Mucosa of rectum (tissue), 2 donors: ENCODE results near the gene GNG2.

Source experiments
- H3K27ac ChIP-seq, 2 donors: one replicate each; pipeline ENCODE4 v1.7.0; 2013; ENCODE audit warnings: inconsistent platforms in 2 of 2, low read depth in 2 of 2, low read length in 2 of 2
- H3K27me3 ChIP-seq, 2 donors: one replicate each; pipeline ENCODE4 v1.7.0; 2013; ENCODE audit warnings: low read length in 2 of 2; ENCODE audit not compliant: control insufficient read depth in 2 of 2, insufficient read depth in 2 of 2
- H3K36me3 ChIP-seq, 2 donors: one replicate each; pipeline ENCODE4 v1.7.0; 2013; ENCODE audit warnings: low read length in 2 of 2; ENCODE audit not compliant: control insufficient read depth in 2 of 2, insufficient read depth in 2 of 2
- H3K4me1 ChIP-seq, 2 donors: one replicate each; pipeline ENCODE4 v1.7.0; 2013; ENCODE audit warnings: low read length in 2 of 2, mild to moderate bottlenecking in 1 of 2; ENCODE audit not compliant: control insufficient read depth in 2 of 2, insufficient read depth in 2 of 2
- H3K4me3 ChIP-seq, 2 donors: one replicate each; pipeline ENCODE4 v1.7.0; 2013; ENCODE audit warnings: low read length in 2 of 2
- H3K9ac ChIP-seq, 2 donors: one replicate each; pipeline ENCODE4 v1.7.0; 2013; ENCODE audit warnings: low read length in 2 of 2, low read depth in 1 of 2, mild to moderate bottlenecking in 1 of 2
- H3K9me3 ChIP-seq, 2 donors: one replicate each; pipeline ENCODE4 v1.7.0; 2013; ENCODE audit warnings: low read length in 2 of 2; ENCODE audit not compliant: control insufficient read depth in 2 of 2
- donor health status: healthy.
- donor health status: Normal muscosa, but diverticular disease.

The GNG2 gene

GRCh38 chr14:52000696-52001095 is 140.3 kb downstream of the GNG2 start:
- no peaks in the 10 kb centered on the region for H3K9me3 ChIP-seq
- H3K9ac ChIP-seq = no peak overlapping the region
- no peak overlapping the region for H3K27ac ChIP-seq
- H3K4me1 ChIP-seq = no peaks in the 10 kb centered on the region
- no peaks in the 10 kb centered on the region for H3K27me3 ChIP-seq
- H3K36me3 ChIP-seq = peaks cover 47 to 52% of the 10 kb centered on the region in 2 donors
- no peak overlapping the region for H3K4me3 ChIP-seq

- H3K27ac ChIP-seq = peak overlapping the region; percentile 26 to 32
- no peaks in the 10 kb centered on the region for H3K27me3 ChIP-seq
- no peaks in the 10 kb centered on the region for H3K4me1 ChIP-seq
- peaks cover 59 to 63% of the 10 kb centered on the region in 2 donors for H3K36me3 ChIP-seq
- H3K9ac ChIP-seq = no peak overlapping the region
- no peak overlapping the region for H3K4me3 ChIP-seq
- no peaks in the 10 kb centered on the region for H3K9me3 ChIP-seq
Measured at GRCh38 chr14:52002542-52002941, 142.1 kb downstream of the GNG2 start.

GRCh38 chr14:52003324-52003723 is 142.9 kb downstream of the GNG2 start:
- Histone ChIP-seq H3K4me1 (no peaks in the 10 kb centered on the region), H3K9ac (no peak overlapping the region), H3K36me3 (peaks cover 64 to 70% of the 10 kb centered on the region in 2 donors), H3K27ac (peak overlapping the region; percentile 26 to 32), H3K27me3 (no peaks in the 10 kb centered on the region), H3K4me3 (no peak overlapping the region), H3K9me3 (no peaks in the 10 kb centered on the region)

GRCh38 chr14:52005625-52006024 is 145.2 kb downstream of the GNG2 start:
- H3K27me3 ChIP-seq = no peaks in the 10 kb centered on the region
- H3K4me3 ChIP-seq = no peak overlapping the region
- no peaks in the 10 kb centered on the region for H3K9me3 ChIP-seq
- no peak overlapping the region for H3K9ac ChIP-seq
- H3K36me3 ChIP-seq = peaks cover 70 to 75% of the 10 kb centered on the region in 2 donors
- H3K4me1 ChIP-seq = no peaks in the 10 kb centered on the region
- no peak overlapping the region for H3K27ac ChIP-seq

- H3K9me3 ChIP-seq = no peaks in the 10 kb centered on the region
- peaks cover 72 to 79% of the 10 kb centered on the region in 2 donors for H3K36me3 ChIP-seq
- no peak overlapping the region for H3K27ac ChIP-seq
- no peaks in the 10 kb centered on the region for H3K27me3 ChIP-seq
- no peak overlapping the region for H3K4me3 ChIP-seq
- H3K9ac ChIP-seq = no peak overlapping the region
- no peaks in the 10 kb centered on the region for H3K4me1 ChIP-seq
Measured at GRCh38 chr14:52006361-52006760, 145.9 kb downstream of the GNG2 start.

- H3K9me3 ChIP-seq = no peaks in the 10 kb centered on the region
- H3K36me3 ChIP-seq = peaks cover 71 to 74% of the 10 kb centered on the region in 2 donors
- H3K4me3 ChIP-seq = no peak overlapping the region
- H3K27me3 ChIP-seq = no peaks in the 10 kb centered on the region
- H3K4me1 ChIP-seq = no peaks in the 10 kb centered on the region
- H3K9ac ChIP-seq = no peak overlapping the region
- H3K27ac ChIP-seq = no peak overlapping the region
Measured at GRCh38 chr14:52007211-52007610, 146.8 kb downstream of the GNG2 start.

GRCh38 chr14:52007637-52008036 is 147.2 kb downstream of the GNG2 start:
- Histone ChIP-seq H3K4me3 (no peak overlapping the region), H3K36me3 (peaks cover 67 to 70% of the 10 kb centered on the region in 2 donors), H3K9ac (no peak overlapping the region), H3K9me3 (no peaks in the 10 kb centered on the region), H3K27ac (no peak overlapping the region), H3K27me3 (no peaks in the 10 kb centered on the region), H3K4me1 (no peaks in the 10 kb centered on the region)

GRCh38 chr14:52008136-52008535 is 147.7 kb downstream of the GNG2 start:
- H3K9me3 ChIP-seq = no peaks in the 10 kb centered on the region
- H3K27ac ChIP-seq = no peak overlapping the region
- H3K36me3 ChIP-seq = peaks cover 63 to 69% of the 10 kb centered on the region in 2 donors
- no peak overlapping the region for H3K9ac ChIP-seq
- H3K4me3 ChIP-seq = no peak overlapping the region
- H3K4me1 ChIP-seq = no peaks in the 10 kb centered on the region
- no peaks in the 10 kb centered on the region for H3K27me3 ChIP-seq

GRCh38 chr14:52010173-52010693 is 149.8 kb downstream of the GNG2 start:
- H3K36me3 ChIP-seq = peaks cover 51 to 56% of the 10 kb centered on the region in 2 donors
- no peak overlapping the region for H3K27ac ChIP-seq
- H3K4me3 ChIP-seq = no peak overlapping the region
- H3K4me1 ChIP-seq = no peaks in the 10 kb centered on the region
- H3K27me3 ChIP-seq = no peaks in the 10 kb centered on the region
- H3K9ac ChIP-seq = no peak overlapping the region
- no peaks in the 10 kb centered on the region for H3K9me3 ChIP-seq

GRCh38 chr14:52011523-52011922 is 151.1 kb downstream of the GNG2 start:
- Histone ChIP-seq H3K27ac (no peak overlapping the region), H3K9ac (no peak overlapping the region), H3K27me3 (no peaks in the 10 kb centered on the region), H3K36me3 (peaks cover 38 to 43% of the 10 kb centered on the region in 2 donors), H3K9me3 (no peaks in the 10 kb centered on the region), H3K4me1 (no peaks in the 10 kb centered on the region), H3K4me3 (no peak overlapping the region)

GRCh38 chr14:52012635-52013034 is 152.2 kb downstream of the GNG2 start:
- H3K27ac ChIP-seq = no peak overlapping the region
- no peaks in the 10 kb centered on the region for H3K27me3 ChIP-seq
- no peak overlapping the region for H3K9ac ChIP-seq
- no peak overlapping the region for H3K4me3 ChIP-seq
- no peaks in the 10 kb centered on the region for H3K4me1 ChIP-seq
- H3K36me3 ChIP-seq = peaks cover 31 to 38% of the 10 kb centered on the region in 2 donors
- H3K9me3 ChIP-seq = no peaks in the 10 kb centered on the region
